ENCODE data around the gene SND1.

Gene SND1

DNA sequence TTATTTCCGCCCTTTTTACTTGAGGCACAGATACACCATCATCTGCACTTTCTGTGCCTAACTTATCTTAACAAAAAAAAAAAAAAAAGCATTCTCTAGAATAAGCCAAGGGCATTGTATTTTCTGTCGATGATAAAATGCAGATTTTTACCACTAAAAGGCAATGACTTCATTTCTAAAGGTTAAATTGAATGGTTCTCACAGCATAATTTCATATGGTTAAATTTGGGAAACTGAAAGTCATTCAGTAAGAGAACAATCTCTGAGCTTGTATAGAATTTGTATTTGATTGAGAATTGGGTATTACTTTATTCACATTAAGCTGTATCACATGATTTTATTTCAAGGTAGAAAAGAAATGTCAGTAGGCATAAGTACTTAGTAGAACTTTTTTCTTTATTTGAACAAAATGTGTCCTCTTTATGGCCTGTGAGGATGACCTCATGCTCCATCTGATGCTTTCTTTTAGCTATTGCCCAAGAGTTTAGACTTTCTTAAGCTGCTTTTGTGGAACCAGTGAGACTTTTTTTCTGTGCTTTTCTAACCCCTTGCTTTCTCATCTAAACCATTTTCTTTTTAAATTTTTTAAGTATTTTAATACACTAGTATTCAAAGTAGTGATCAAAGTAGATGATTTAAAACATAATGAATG lies 268.9 kb downstream of the SND1 start:
- in situ Hi-C loops (cut with HindIII; ENCODE audit: low pct_ligation_motif_present, low sequenced_read_pairs): no loop called here
- peak; percentile 22 for DNase-seq
- Histone ChIP-seq H3K4me3 (ENCODE audit: low read depth, low read length) (no peak overlapping the region), H3K36me3 (replicated peaks) (no peaks in the 10 kb centered on the region), H3K27ac (no peak overlapping the region), H3K27me3 (replicated peaks) (no peaks in the 10 kb centered on the region)
- TF ChIP-seq, protein P1, sequence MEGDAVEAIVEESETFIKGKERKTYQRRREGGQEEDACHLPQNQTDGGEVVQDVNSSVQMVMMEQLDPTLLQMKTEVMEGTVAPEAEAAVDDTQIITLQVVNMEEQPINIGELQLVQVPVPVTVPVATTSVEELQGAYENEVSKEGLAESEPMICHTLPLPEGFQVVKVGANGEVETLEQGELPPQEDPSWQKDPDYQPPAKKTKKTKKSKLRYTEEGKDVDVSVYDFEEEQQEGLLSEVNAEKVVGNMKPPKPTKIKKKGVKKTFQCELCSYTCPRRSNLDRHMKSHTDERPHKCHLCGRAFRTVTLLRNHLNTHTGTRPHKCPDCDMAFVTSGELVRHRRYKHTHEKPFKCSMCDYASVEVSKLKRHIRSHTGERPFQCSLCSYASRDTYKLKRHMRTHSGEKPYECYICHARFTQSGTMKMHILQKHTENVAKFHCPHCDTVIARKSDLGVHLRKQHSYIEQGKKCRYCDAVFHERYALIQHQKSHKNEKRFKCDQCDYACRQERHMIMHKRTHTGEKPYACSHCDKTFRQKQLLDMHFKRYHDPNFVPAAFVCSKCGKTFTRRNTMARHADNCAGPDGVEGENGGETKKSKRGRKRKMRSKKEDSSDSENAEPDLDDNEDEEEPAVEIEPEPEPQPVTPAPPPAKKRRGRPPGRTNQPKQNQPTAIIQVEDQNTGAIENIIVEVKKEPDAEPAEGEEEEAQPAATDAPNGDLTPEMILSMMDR (IDR thresholded peaks at IDR 0.05; ENCODE audit: low read depth, low read length, missing control alignments): no peak

DNA sequence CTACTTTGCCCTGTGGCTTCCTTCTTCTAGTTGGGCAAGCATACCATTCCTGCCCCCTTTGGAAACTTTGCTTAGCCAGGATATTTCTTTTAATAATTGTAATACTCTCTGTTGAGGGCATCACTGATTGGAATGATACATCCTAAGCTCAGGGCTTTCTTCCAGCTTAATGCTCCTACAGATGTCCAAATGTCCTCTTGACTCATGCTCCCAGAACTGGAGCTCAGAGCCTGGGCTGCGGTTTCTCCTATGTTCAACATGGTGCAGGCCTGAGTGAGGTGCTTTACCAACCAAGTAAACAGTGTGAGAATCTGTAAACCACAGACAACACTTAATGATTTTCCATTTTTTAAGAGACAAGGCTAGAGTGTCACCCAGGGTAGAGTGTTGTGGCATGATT lies 270.7 kb downstream of the SND1 start:
- no peak overlapping the region for H3K4me3 ChIP-seq (ENCODE audit: low read depth, low read length)
- H3K36me3 ChIP-seq (replicated peaks): no peaks in the 10 kb centered on the region
- in situ Hi-C loops (cut with HindIII; ENCODE audit: low pct_ligation_motif_present, low sequenced_read_pairs): no loop called here
- H3K27me3 ChIP-seq (replicated peaks): no peaks in the 10 kb centered on the region
- DNase-seq: no peak
- no peak overlapping the region for H3K27ac ChIP-seq
- TF ChIP-seq, protein P1 (IDR thresholded peaks at IDR 0.05; ENCODE audit: low read depth, low read length, missing control alignments): no peak

DNA sequence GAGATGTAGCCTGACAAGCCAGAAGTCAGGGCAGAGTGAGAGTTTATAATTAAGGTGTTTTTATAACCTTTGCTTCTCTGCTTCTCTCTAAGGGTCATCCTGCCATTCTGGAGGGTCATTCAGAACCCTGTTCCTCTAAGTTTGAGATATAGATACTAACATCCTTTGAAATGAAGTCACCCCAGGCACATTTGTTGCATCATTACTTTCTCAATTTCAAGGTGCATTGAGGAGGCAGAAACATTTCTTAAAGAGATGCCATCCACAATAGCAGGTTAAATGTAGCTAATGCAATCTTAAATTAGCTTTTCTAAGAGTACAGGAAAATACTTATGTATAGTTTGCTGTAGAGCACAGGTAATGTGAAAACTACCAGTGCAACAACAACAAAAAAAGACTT lies 272.9 kb downstream of the SND1 start:
- in situ Hi-C loops (cut with HindIII; ENCODE audit: low pct_ligation_motif_present, low sequenced_read_pairs): no loop called here
- TF ChIP-seq, protein P1 (IDR thresholded peaks at IDR 0.05; ENCODE audit: low read depth, low read length, missing control alignments): no peak

DNA sequence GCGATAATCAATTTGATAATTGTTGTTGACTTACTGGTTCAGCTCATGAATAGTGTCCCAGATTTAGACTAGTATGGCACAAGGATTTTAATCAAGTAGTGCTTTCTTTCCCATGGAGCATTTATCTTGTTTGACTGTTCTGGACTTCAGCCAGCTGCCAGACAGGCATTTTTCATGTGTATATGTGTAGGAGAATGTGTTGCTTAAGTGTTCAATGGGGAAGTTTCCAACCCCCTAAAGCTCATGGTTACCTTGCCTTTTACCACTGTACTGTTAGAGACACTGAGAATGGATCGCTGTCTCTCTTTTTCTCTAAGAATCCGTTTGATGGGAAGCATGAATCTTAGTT lies 275.3 kb downstream of the SND1 start:
- no peak overlapping the region for H3K4me3 ChIP-seq (ENCODE audit: low read depth, low read length)
- no peak overlapping the region for H3K27ac ChIP-seq
- in situ Hi-C loops (cut with HindIII; ENCODE audit: low pct_ligation_motif_present, low sequenced_read_pairs): no loop called here
- no peaks in the 10 kb centered on the region for H3K27me3 ChIP-seq (replicated peaks)
- TF ChIP-seq, protein P1 (IDR thresholded peaks at IDR 0.05; ENCODE audit: low read depth, low read length, missing control alignments): no peak
- H3K36me3 ChIP-seq (replicated peaks): peaks cover 26% of the 10 kb centered on the region
- DNase-seq: peak; percentile 48

More for the DNA sequence above, 272.9 kb downstream of the SND1 start:
- no peak for DNase-seq
- Histone ChIP-seq H3K4me3 (ENCODE audit: low read depth, low read length) (no peak overlapping the region), H3K36me3 (replicated peaks) (peaks cover 7% of the 10 kb centered on the region), H3K27me3 (replicated peaks) (no peaks in the 10 kb centered on the region), H3K27ac (no peak overlapping the region)

DNA sequence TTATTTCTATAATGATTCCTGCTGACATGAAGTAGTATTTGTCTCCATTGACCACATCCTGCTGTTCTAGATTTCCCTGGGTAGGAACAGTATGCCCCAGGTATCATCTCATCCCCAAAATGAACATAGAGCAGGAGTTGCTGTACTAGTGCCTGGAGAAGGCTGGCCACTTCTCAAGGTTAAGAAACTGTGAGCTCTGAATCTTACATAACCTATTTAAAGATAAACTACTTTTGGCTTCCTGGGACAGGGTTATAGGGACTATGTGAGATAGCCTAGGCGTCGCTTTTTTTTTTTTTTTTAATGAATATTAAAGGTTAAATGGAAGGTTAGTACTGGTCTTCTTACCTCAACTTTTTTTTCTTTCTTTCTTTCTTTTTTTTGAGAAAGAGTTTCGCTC lies 276.2 kb downstream of the SND1 start:
- Histone ChIP-seq H3K27ac (no peak overlapping the region), H3K4me3 (ENCODE audit: low read depth, low read length) (no peak overlapping the region), H3K27me3 (replicated peaks) (no peaks in the 10 kb centered on the region), H3K36me3 (replicated peaks) (peaks cover 26% of the 10 kb centered on the region)
- in situ Hi-C loops (cut with HindIII; ENCODE audit: low pct_ligation_motif_present, low sequenced_read_pairs): no loop called here
- TF ChIP-seq, protein P1 (IDR thresholded peaks at IDR 0.05; ENCODE audit: low read depth, low read length, missing control alignments): no peak
- DNase-seq: no peak

DNA sequence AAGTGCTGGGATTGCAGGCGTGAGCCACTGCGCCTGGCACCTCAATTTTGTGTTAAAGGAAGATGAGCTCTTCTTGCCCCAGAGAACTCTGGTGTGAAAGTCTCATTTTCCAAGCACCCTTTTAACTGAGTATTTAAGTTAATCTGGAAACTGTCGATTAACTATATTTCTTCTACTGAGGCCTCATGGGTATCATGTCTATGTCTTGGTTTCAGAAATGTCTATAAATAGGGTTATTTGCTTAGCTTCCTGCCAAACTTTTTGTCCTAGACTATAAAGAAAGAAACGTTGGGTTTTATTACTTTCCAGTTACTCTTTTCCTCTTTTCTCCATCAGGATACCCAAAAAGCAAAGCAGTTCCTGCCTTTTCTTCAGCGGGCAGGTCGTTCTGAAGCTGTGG lies 276.9 kb downstream of the SND1 start:
- no peak for DNase-seq
- H3K4me3 ChIP-seq (ENCODE audit: low read depth, low read length): no peak overlapping the region
- H3K36me3 ChIP-seq (replicated peaks): peaks cover 26% of the 10 kb centered on the region
- H3K27me3 ChIP-seq (replicated peaks): no peaks in the 10 kb centered on the region
- in situ Hi-C loops (cut with HindIII; ENCODE audit: low pct_ligation_motif_present, low sequenced_read_pairs): no loop called here
- no peak overlapping the region for H3K27ac ChIP-seq
- TF ChIP-seq, protein P1 (IDR thresholded peaks at IDR 0.05; ENCODE audit: low read depth, low read length, missing control alignments): no peak
